Ovary (tissue), 9 donors: Measurements from ENCODE around the gene GDA. TPM values are rescaled to one million over a fixed set of nuclear protein-coding genes. Genes with fewer than 3 reads are reported as not detected.

Experiments used
- DNase-seq, 5 donors: peaks; one replicate each; pipeline ENCODE4 v3.0.0-alpha.2; 2019 to 2020
- H3K27ac ChIP-seq, 2 donors: fragments of 200-600 bp; one replicate each; pipeline versions ENCODE4 v1.5.1 to v1.8.0; 2019 to 2022
- H3K27me3 ChIP-seq: fragments of 200-600 bp; one replicate; pipeline ENCODE4 v1.8.0; 2022
- H3K36me3 ChIP-seq: fragments of 200-600 bp; sonication (generic); one replicate; pipeline ENCODE4 v1.5.1; 2019
- H3K4me1 ChIP-seq: one replicate; pipeline ENCODE4 v1.8.1; 2013; ENCODE audit warnings: mild to moderate bottlenecking, moderate library complexity; ENCODE audit not compliant: insufficient read depth
- H3K4me3 ChIP-seq: fragments of 200-600 bp; sonication (generic); one replicate; pipeline ENCODE4 v1.5.1; 2017
- H3K9me3 ChIP-seq, 2 donors: fragments of 200-600 bp in 1 of 2; sonication (generic) in 1 of 2; one replicate each; pipeline versions ENCODE4 v1.5.1 to v1.8.1; 2013 to 2019; ENCODE audit warnings: mild to moderate bottlenecking in 1 of 2, moderate library complexity in 1 of 2
- EP300 ChIP-seq: sonication (generic); formaldehyde crosslinking; IDR thresholded peaks from one replicate; pipeline ENCODE4 v1.6.1; 2017; ENCODE audit warnings: antibody characterized with exemption
- POLR2A ChIP-seq: fragments of 450-650 bp; IDR thresholded peaks from one replicate; pipeline ENCODE4 v1.6.1; 2017; ENCODE audit warnings: antibody characterized with exemption, mild to moderate bottlenecking, moderate library complexity
- WGBS, 3 donors: extraction: QIAGEN DNeasy Blood & Tissue Kit in 1 of 3; methylation state at CpG; one replicate each; pipeline versions ENCODE4 v1.1.5 to v1.1.7; 2013 to 2017; 5-methylcytosine and 5-hydroxymethylcytosine counted together
- intact Hi-C, 4 donors: fragments of 100-400 bp; cut with DNase I; formaldehyde crosslinking; loops; one replicate each; pipeline versions ENCODE4 v1.11.0 to v1.15.1; 2022 to 2023
- polyA plus RNA-seq, 2 donors: library from polyadenylated mRNA; stranded (reverse); fragments of 200-250 nt in 1 of 2; fragments of 350-450 nt in 1 of 2; fragmentation: Illumina TruSeq in 1 of 2; extraction: RNeasy Lipid Tissue Mini Kit (QIAGEN cat#74804) in 1 of 2; gene quantifications; one replicate each; pipeline ENCODE4 v1.2.3, GENCODE V29; 2013 to 2014
- total RNA-seq, 7 donors: library from RNA; depleted of rRNA in 2 of 7; stranded (reverse); fragments of >200 nt in 2 of 7; fragmentation: NEBNext Ultra II Directional in 3 of 7; extraction: Animal tissue kit (Norgen Biotek cat#: 25700) in 3 of 7; gene quantifications; one replicate each; pipeline versions ENCODE4 v1.1.0 to v1.2.4, GENCODE V29; 2016 to 2023
- TF ChIP-seq, protein P1 (sequence below), 3 donors: fragments of 450-650 bp in 2 of 3; fragments of 200-600 bp in 1 of 3; IDR thresholded peaks; one replicate each; pipeline versions ENCODE4 v1.5.1 to v1.8.0; 2016 to 2022; ENCODE audit warnings: antibody characterized with exemption in 3 of 3, mild to moderate bottlenecking in 1 of 3
- donor health status: DM: no; HTN: no; CAD: no; lungs with moderate emphysema.
- donor health status: DM: no; HTN: no; CAD: no.
- donor health status: Bipolar disorder and iron deficiency.
- donor health status: DM: yes; HTN: yes; CAD: no.
- donor health status: DM: no; HTN: no; CAD: no.
- donor health status: DM: yes; HTN: yes; CAD: no.

Gene GDA
- total and polyA plus RNA-seq, 9 donors, result 0.02 to 26.7 (median 0.31) TPM; not detected in 2

DNA sequence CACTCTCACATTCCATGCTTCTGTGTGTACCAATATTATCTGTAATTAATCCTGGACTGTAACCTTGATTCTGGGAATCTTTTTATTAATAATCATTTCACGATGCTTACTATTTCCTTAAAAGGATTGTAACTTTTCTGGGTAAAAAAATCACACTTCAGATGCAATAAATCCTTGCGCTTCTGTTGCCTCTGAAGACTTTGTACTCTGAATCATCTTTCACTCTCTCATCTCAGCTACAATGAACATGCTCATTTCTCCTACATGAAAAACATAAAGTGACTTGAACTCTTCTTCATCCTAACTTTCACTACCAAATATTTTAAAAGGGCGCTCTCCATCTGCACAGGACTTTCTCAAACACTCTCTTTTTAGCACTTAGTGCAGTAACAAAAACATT lies 50.0 kb downstream of the GDA start:
- no peak for TF ChIP-seq POLR2A
- TF ChIP-seq, protein P1, sequence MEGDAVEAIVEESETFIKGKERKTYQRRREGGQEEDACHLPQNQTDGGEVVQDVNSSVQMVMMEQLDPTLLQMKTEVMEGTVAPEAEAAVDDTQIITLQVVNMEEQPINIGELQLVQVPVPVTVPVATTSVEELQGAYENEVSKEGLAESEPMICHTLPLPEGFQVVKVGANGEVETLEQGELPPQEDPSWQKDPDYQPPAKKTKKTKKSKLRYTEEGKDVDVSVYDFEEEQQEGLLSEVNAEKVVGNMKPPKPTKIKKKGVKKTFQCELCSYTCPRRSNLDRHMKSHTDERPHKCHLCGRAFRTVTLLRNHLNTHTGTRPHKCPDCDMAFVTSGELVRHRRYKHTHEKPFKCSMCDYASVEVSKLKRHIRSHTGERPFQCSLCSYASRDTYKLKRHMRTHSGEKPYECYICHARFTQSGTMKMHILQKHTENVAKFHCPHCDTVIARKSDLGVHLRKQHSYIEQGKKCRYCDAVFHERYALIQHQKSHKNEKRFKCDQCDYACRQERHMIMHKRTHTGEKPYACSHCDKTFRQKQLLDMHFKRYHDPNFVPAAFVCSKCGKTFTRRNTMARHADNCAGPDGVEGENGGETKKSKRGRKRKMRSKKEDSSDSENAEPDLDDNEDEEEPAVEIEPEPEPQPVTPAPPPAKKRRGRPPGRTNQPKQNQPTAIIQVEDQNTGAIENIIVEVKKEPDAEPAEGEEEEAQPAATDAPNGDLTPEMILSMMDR (IDR thresholded peaks at IDR 0.05), result no peak
- no peak for TF ChIP-seq EP300
- Histone ChIP-seq H3K36me3 (no peaks in the 10 kb centered on the region), H3K27me3 (no peaks in the 10 kb centered on the region), H3K9me3 (no peaks in the 10 kb centered on the region), H3K4me3 (no peak overlapping the region), H3K4me1 (no peaks in the 10 kb centered on the region), H3K27ac (no peak overlapping the region)
- intact Hi-C loops, result no loop called here
- no peak for DNase-seq
- WGBS, 3 donors, result 23 to 56% (median 43%) methylated on average over 3 of the region's 3 CpGs

GRCh38 chr9:72200452-72200851 lies 51.2 kb downstream of the GDA start:
- TF ChIP-seq POLR2A (no peak), EP300 (no peak)
- TF ChIP-seq, protein P1 (IDR thresholded peaks at IDR 0.05), result no peak
- no peak for DNase-seq
- H3K27ac ChIP-seq, result no peak overlapping the region

DNA sequence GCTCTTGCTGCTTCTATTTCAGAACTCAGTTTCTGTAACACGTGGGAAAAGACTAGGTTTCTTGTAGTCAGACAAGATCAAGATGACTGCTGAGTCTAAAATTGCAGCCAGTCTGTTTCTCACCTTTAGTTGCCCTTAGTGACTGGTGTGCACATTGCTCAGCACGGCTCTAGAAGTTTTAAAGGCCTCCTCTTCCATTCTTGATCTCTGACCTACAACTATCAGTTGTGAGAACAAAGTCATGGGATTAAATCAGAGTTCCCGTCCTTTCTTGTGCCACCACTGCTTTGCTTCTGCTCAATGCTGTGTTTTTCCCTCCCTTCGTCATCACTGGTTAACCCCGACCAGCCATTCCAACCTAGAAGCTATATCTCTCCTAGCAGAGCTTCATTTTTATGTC lies 52.8 kb downstream of the GDA start:
- H3K9me3 ChIP-seq, result no peaks in the 10 kb centered on the region
- intact Hi-C loops, result no loop called here
- no peaks in the 10 kb centered on the region for H3K36me3 ChIP-seq
- WGBS, 3 donors, result 71 to 72% (median 72%) methylated on average over 5 of the region's 5 CpGs
- TF ChIP-seq EP300, result no peak
- no peak for TF ChIP-seq POLR2A
- TF ChIP-seq, protein P1 (IDR thresholded peaks at IDR 0.05), result no peak
- H3K4me3 ChIP-seq, result no peak overlapping the region
- H3K27me3 ChIP-seq, result no peaks in the 10 kb centered on the region
- no peak overlapping the region for H3K27ac ChIP-seq
- H3K4me1 ChIP-seq, result no peaks in the 10 kb centered on the region
- no peak for DNase-seq

More at GRCh38 chr9:72200452-72200851, 51.2 kb downstream of the GDA start:
- Histone ChIP-seq H3K4me3 (no peak overlapping the region), H3K9me3 (no peaks in the 10 kb centered on the region), H3K27me3 (no peaks in the 10 kb centered on the region), H3K4me1 (no peaks in the 10 kb centered on the region), H3K36me3 (no peaks in the 10 kb centered on the region)
- 86 to 87% (median 87%) methylated on average over 6 of the region's 6 CpGs for WGBS, 3 donors
- intact Hi-C loops, result no loop called here

DNA sequence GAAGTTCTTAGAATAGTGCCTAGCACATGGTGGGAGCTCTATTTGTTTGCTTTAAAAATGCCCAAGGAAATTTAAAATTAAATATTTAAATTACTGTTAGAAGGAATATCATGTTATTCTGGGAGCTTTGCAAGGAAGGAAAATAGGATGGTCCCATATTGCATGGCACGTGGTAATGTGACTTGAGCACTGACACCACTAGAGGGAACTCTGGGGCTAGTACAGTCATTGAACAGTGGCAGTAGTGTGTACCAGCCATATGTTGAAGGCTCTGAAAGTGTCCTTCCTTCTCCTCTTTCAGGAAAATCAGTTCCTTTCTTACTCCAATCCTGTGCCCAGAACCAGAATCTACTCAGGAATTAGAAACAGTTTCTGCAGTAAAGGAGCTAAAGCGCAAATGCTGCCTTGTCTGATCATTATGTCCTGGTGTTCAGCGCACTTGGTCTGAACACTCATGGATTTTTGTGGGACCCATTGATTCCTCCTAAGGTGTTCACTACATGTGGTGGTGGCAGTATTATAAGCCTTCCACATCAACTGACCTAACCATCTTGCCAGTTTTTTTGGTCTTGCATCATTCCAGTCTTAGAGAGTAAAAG lies 54.1 kb downstream of the GDA start:
- DNase-seq, result no peak
- no peak overlapping the region for H3K27ac ChIP-seq
- H3K4me1 ChIP-seq, result no peaks in the 10 kb centered on the region
- WGBS, 3 donors, result 71 to 72% (median 71%) methylated on average over 3 of the region's 3 CpGs
- no peaks in the 10 kb centered on the region for H3K27me3 ChIP-seq
- no peaks in the 10 kb centered on the region for H3K36me3 ChIP-seq
- intact Hi-C loops, result no loop called here
- no peak overlapping the region for H3K4me3 ChIP-seq
- H3K9me3 ChIP-seq, result no peaks in the 10 kb centered on the region
- TF ChIP-seq POLR2A, result no peak
- TF ChIP-seq, protein P1 (IDR thresholded peaks at IDR 0.05), result no peak
- TF ChIP-seq EP300, result no peak
